PC-3 (cell line): ENCODE data around the gene FANCC.

ENCODE experiments used
- CTCF ChIP-seq: fragments of 300-600 bp; sonication (generic); conservative IDR thresholded peaks from 2 replicates; pipeline ENCODE4 v1.5.1; 2017; ENCODE audit warnings: antibody characterized with exemption, low read depth, mild to moderate bottlenecking, low read length
- EZH2 ChIP-seq: fragments of 300-600 bp; sonication (generic); IDR thresholded peaks from one replicate; pipeline ENCODE4 v1.6.1; 2017; ENCODE audit warnings: antibody characterized with exemption, mild to moderate bottlenecking, low read length; ENCODE audit not compliant: unreplicated experiment
- EZH2phosphoT487 ChIP-seq: fragments of 300-600 bp; sonication (generic); IDR thresholded peaks from 2 replicates; pipeline ENCODE4 v1.6.1; 2018; ENCODE audit warnings: mild to moderate bottlenecking, antibody characterized with exemption, low read length, borderline replicate concordance

GRCh38 chr9:95297760-95298159 lies 19.7 kb downstream of the FANCC start:
- TF ChIP-seq EZH2phosphoT487 (no peak), CTCF (no peak), EZH2 (no peak)
